HG03159 (cell line): ENCODE results near the gene SLC35G6.
"Not testable (repeated sequence)": the region's sequence is repeated elsewhere in the genome, so short reads cannot be mapped to it uniquely, and the experiment has no call there.

Source experiments
- ATAC-seq: cut with Tn5 transposase; IDR thresholded peaks from one replicate; pipeline ENCODE4 v1.9.1; 2021; ENCODE audit warnings: mild to moderate bottlenecking, moderate library complexity; ENCODE audit not compliant: unreplicated experiment

Gene SLC35G6

GRCh38 chr17:7477392-7478275, 3.6 kb upstream of the SLC35G6 start:
- no peak for ATAC-seq

GRCh38 chr17:7478276-7479212, 2.7 kb upstream of the SLC35G6 start:
- ATAC-seq: no peak

- no peak for ATAC-seq
These were observed 1.8 kb upstream of the SLC35G6 start, which contains the start of gene ZBTB4 for GRCh38 chr17:7479213-7480088. ZBTB4 (minus strand) TSS chr17:7479631; CDS start chr17:7466801, 12,830 bp downstream.

GRCh38 chr17:7480089-7480384, 1.2 kb upstream of the SLC35G6 start:
- no peak for ATAC-seq

GRCh38 chr17:7481842-7482741, 846 bp downstream of the SLC35G6 start:
- not testable (repeated sequence) for ATAC-seq

GRCh38 chr17:7482742-7483088, 1.5 kb downstream of the SLC35G6 start:
- ATAC-seq: not testable (repeated sequence)

- peak; percentile 42 for ATAC-seq
These were observed 2.2 kb downstream of the SLC35G6 start for GRCh38 chr17:7483255-7484066.

- ATAC-seq: peak; percentile 59
These were observed 3.0 kb downstream of the SLC35G6 start, which contains the start of gene POLR2A for GRCh38 chr17:7484067-7484918. POLR2A (plus strand) TSS chr17:7484366.

GRCh38 chr17:7484919-7485377, 3.7 kb downstream of the SLC35G6 start:
- no peak for ATAC-seq

- ATAC-seq: no peak
These were observed 4.9 kb downstream of the SLC35G6 start for GRCh38 chr17:7486181-7486580.

GRCh38 chr17:7490144-7490543, 8.9 kb downstream of the SLC35G6 start:
- no peak for ATAC-seq

- ATAC-seq: no peak
These were observed 10.3 kb downstream of the SLC35G6 start for GRCh38 chr17:7491583-7491982.

GRCh38 chr17:7493941-7494340, 12.7 kb downstream of the SLC35G6 start:
- ATAC-seq: no peak

GRCh38 chr17:7495906-7496434, 14.7 kb downstream of the SLC35G6 start:
- ATAC-seq: no peak

GRCh38 chr17:7496470-7497183, 15.4 kb downstream of the SLC35G6 start:
- ATAC-seq: no peak

GRCh38 chr17:7497228-7497627, 16.0 kb downstream of the SLC35G6 start:
- ATAC-seq: no peak

GRCh38 chr17:7497636-7498035, 16.4 kb downstream of the SLC35G6 start:
- ATAC-seq: no peak
